ENCODE data around the gene CLEC4C.

CLEC4C gene

GRCh38 chr12:7719946-7720730, 27.0 kb downstream of the CLEC4C start:
- DNase-seq: no peak

- peak; percentile 37 for DNase-seq
Observed at GRCh38 chr12:7716381-7716780, 30.8 kb downstream of the CLEC4C start.

- no peak for DNase-seq
Observed at GRCh38 chr12:7712841-7713442, 34.2 kb downstream of the CLEC4C start.

- DNase-seq: no peak
Observed at GRCh38 chr12:7711133-7711532, 36.0 kb downstream of the CLEC4C start, which contains the start of gene DPPA3. Gene DPPA3 (plus strand): TSS chr12:7711433. CDS start chr12:7711571, 138 bp downstream.

GRCh38 chr12:7709969-7710675, 37.1 kb downstream of the CLEC4C start:
- DNase-seq: no peak

- no peak for DNase-seq
Observed at GRCh38 chr12:7705846-7706245, 41.3 kb downstream of the CLEC4C start.

- DNase-seq: no peak
Observed at GRCh38 chr12:7695566-7696197, 51.5 kb downstream of the CLEC4C start, which contains the start of gene GDF3. Gene GDF3 (minus strand): TSS chr12:7695775. CDS start chr12:7695728, 47 bp downstream.

GRCh38 chr12:7695237-7695560, 52.0 kb downstream of the CLEC4C start:
- DNase-seq: no peak

- no peak for DNase-seq
Observed at GRCh38 chr12:7694556-7695236, 52.5 kb downstream of the CLEC4C start.

GRCh38 chr12:7693793-7694192, 53.4 kb downstream of the CLEC4C start:
- no peak for DNase-seq

GRCh38 chr12:7681535-7681934, 65.6 kb downstream of the CLEC4C start:
- no peak for DNase-seq
